Stimulated activated CD8-positive, alpha-beta memory T cell treated with anti-CD3 and anti-CD28 coated beads, Interleukin-4, amount 100 ng/mL, for 48 hours (primary cell): ENCODE results near the gene SNAP29.
A peak's percentile ranks its signal among the peaks of the same experiment; 100 is the strongest.
"Not testable (repeated sequence)": the region's sequence is repeated elsewhere in the genome, so short reads cannot be mapped to it uniquely, and the experiment has no call there.

Experiments used
- DNase-seq: peaks from one replicate; pipeline ENCODE4 v3.0.0-alpha.2; 2020

Gene SNAP29

DNA sequence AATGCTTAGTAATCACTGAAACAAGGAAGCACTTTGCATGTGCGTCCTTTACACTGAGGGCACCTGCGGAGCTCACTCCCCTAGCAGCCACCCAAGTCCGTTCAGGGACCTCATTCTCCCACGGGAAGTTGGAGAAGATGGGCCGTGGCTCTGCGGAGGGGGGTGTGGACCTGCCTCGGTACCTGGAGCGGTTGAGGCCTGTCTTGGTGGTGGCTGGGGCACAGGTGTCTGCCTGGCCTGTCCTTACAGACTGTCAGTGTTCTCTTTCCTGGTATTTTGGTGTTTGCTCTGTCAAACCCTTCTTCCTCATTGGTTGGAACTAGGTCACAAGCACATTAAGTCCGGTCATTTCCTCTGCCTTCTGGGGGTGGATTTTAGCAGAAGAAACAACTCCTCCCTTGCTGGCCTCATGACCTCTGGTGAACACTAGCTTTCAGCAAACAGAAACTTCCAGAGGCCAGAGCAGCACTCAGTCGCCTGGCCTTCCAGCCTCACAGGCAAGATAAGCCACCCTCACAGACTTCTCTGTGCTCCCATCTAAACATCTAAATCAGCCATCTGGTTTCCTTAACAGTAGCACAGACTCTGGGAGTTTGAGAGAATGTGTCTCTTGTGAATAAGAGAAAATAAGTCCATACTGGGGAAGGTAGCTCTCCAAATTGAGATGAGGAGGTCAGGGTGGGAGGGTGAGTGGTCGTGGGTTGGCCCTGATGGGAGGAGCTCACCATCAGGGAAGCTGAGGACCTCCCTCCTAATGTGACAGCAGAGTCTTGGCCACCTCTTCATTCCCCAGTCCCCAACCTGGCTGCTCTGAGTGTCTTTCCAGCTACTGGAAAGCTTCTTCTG, 8.6 kb downstream of the SNAP29 start:
- no peak for DNase-seq

DNA sequence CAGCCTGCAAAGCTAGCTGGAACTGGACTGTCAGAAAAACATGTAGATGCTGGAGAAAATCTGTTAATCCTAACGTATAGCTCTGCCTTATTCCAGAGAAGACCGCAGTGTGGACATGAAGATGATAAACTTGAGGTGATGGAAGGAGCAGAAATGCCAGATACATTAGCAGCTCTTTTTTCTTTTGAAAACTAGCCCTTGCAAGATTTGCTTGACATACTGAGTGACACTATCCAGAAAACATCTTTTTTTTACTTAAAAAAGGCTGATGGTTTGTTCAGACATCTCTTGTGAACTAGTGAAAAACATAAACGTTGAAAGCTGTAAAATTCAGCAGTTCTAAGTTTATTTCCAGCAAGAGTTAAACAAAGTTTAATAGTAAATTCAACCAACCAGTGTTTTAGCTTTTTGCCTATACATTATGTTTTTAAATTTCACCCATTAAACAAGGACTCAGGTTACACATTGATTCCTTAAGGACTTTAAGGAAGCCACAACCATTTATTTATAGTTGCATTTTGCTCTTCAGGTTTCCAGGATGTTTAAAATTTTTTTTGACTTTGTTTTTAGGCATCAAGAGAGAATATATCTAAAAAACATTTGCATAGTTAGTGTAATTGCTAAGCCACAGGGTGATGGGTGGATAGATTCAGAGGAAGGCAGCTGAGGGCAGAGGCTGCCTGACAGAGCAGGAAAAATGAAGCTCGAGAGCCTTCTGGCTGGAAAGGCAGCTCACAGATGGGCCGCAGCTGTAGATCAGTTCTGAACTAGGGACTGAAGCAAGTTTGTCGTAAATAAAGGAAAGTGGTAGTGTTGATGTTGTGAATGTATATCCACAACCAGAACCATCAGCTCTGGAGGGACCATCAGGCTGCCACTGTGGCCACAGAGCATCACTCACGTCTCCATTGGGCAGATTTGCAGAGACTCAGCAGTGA, 9.5 kb downstream of the SNAP29 start:
- no peak for DNase-seq

DNA sequence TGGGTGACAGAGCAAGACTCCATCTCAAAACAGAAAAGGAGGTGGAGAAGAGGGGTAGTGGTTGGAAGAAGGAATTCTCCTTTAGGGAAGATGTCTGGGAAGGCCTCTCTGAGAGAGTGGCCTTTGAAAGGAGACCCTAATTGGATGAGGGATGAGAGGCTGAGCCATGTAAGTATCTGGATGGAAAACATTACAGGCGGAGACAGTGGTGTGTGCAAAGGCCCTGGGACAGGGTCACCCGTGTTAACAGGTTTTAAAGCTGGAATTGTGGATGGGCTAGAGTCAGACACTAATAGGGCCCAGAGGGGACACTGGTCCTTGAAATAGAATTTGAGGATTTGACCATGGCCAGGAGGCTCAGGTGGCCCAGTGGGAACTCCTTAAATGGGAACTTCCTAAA, 10.4 kb downstream of the SNAP29 start:
- DNase-seq: no peak

DNA sequence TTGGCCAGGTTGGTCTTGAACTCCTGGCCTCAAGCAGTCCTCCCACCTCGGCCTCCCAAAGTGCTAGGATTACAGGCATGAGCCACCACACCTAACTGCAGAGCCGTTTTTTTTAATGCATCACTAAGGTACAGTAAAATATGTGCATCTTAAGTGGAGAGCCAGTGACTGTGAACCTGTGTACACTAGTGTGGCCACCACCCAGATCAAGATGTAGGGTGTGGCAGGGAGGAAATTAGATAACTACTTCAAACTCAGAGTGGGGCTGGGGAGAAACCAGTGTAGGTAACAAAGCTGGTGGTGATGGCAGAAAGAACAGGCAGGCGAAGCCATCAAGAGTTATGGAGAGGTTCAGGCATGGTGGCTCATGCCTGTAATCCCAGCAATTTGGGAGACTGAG, 14.4 kb downstream of the SNAP29 start:
- no peak for DNase-seq

DNA sequence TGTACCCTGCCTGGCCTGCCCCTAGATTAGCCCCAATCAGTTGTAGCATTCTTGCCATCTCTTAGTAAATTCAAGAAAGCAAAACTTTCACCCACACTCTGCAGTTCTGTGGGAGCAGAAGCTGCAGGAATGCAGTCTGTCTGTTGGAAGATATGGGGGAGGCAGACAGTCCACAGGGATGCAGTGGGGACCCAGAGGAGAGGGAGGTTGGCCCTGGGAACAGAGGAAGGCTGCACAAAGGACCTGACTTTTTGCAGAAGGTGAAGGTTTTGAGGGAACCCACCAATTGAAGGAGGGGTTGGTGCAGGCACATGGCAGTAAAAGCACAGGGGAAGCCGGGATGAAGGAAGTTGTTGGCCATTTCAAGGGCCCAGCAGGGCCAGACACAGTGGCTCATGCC, 16.5 kb downstream of the SNAP29 start:
- DNase-seq: no peak

DNA sequence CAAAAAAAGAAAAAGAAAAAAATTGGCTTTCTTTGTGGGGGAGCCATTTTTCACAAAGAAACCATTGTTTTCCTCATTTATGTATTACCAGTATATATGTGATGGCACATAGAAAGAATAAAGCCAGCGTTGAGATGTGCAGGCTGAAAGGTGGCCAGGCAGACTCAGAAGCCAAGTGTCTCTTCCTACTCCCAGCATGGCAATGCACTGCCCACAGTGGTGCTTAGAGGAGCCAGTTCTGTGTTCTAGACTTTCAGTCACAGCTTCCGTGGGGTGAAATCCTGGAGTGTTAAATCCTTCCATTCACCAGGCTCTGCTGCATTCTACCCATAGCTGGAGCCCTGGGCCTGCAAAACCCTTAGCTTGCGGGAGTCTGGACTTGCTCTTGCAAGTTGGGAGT, 18.9 kb downstream of the SNAP29 start:
- DNase-seq: no peak

DNA sequence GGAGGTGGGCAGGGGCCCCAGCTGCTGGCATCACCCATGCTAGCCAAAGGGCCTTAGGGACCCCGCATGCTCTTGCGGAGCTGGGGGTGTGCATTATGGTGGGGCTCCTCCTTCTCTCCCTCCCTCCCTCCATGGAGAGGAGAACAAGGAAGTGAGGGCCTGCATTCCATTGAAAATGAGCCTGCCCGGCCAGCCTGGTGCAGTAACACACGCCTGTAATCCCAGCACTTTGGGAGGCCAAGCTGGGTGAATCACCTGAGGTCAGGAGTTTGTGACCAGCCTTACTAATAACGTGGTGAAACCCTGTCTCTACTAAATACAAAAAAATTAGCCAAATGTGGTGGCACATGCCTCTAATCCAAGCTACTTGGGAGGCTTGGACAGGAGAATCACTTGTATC, 22.4 kb downstream of the SNAP29 start:
- no peak for DNase-seq

DNA sequence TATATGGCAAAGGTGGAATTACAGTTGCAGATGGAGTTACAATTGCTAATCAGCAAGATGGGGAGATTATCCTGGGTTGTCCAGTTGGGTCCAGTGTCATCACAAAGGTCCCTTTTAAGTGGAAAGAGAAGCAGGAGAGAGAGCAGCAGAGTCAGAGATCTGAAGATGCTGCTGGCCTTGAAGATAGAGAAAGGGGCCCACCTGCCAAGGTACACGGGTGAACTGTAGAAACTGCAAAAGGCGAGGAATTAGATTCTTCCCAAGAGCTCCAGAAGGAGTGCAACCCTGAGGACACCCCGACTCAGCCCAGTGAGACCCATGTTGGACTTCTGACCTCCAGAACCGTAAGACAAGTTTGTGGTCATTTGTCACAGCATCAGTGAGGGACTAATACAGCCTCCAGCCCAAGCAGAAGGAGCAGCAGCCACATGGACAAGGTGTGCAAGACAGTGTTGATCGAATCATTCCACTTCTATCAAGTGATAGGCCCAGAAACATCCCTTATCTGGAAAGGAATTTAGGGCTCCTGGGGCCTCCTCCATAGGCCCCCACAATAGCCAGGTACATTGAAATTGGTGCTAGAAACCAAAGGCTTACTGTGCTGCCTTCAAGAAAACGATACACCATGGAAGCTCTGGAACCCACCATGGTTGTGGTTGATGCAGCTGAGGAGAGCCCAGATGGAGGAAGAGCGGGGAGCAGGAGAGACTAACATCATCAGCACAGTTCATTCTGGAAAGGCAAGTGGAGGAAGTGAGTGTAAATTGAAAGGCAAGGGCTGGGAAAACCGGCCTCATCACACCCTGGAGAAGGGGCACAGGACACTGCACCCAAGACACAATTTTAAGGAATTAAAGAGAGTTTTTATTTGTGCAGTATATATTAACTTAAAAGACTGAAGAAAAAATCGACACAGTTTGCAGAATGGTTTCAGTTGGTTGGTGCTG, 23.3 kb downstream of the SNAP29 start:
- no peak for DNase-seq

DNA sequence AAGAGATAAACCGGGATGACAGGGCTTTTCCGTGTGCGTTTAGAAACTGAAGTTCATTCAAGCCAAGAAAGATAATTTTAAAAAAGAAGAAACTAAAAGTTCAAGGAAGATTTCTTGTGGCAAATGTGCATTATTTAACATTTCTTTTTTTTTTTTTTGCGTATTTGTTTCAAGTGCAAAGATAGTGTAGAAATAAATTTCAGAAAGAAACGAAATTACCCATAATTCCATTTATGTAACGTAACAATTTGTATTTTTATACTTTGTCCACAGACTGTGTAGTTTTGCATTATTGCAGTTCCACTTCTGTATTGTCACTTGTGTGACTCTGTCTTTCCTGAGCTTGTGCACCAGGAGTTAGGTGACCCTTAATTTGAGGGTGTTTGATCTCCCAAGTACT, 24.0 kb downstream of the SNAP29 start:
- DNase-seq: no peak

DNA sequence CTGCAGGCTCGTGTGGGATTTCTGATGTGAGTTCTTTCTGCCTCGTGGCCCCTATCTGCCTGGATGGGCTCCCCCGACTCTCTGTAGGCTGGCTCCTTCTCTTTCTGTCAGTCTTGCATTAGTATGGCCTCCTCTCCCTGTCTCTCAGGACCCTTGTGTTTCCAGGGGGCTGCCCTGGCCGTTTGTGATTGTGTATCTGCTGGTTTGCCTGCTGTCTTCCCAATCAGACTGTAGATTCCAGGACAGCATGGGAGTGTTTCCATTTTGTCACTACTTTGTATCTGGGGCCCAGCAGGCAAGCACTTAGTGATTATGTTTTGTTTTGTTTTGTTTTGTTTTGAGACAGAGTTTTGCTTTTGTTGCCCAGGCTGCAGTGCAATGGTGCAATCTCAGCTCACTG, 25.6 kb downstream of the SNAP29 start:
- DNase-seq: no peak

DNA sequence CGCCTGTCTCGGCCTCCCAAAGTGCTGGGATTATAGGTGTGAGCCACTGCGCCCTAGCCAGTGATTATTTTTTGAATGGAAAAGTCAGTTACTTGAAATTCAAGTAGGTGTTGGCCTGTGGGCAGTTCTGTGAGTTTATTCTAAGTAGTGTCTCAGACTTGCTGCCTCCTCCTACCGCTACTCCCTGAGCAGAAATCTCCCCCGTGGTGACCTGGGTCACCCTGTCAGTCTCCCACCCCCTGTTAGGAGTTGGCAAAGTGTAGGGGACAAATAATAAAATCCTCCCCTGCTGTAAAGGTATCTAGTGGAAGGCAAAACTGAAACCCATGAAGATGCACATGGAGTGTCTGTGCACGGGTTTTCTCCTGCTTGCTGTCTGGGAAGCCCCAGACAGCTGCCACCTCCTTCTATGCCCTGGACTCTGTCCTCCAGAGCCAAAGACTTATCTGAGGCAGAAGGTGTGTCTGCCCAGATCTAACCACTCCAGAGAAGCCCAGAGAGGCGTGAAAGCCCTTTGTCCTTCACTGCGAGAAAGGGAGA, 26.3 kb downstream of the SNAP29 start:
- no peak for DNase-seq

DNA sequence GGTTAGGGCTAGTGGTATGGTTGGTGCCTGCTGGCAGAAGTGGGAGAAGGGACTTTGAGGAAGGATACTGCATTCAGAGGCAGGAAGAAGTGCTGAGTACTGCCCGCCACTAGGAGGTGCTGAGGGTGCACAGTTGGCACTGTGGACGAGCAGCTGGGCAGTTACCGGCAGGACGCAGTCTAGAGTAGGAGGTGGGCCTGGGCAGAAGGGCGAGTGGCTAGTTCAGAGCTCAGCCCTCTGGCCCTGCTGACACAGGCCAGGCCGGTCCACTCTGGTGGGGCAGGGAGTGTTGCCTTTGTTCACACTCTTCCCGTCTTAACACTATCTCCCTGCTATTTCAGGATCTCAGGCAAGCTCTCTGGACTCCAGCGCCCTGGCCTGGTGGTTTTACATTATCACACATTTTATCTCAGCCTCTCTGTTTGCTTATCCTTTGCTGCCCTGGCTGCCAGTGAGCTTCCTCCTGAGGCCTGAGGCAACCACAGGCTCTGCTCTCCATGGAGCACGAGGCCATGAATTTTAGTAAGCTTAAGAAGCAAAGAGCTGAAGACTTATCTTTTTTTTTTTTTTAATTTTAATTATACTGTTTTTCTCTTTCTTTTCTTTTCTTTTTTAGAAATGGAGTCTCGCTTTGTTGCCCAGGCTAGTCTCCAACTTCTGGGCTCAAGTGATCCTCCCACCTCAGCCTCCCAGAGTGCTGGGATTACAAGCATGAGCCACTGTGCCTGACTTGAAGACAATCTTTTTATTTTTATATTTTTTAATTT, 26.9 kb downstream of the SNAP29 start:
- DNase-seq: peak; percentile 67

DNA sequence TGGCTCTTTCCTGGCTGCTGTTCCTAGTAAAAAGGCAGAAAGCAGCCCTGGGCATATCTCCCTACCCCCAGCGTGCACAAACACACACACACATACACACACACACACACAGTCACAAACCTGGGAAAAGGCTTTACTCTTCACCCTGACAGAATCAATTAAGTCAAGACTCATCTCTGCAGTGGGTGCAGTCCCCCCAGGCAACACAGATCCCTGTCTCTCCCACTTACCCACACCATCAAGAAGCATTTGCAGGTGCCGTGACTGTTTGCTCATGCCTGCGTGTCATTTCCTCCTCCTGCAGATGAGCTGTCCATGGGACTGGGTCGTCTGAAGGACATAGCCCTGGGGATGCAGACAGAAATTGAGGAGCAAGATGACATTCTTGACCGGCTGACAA, 28.6 kb downstream of the SNAP29 start:
- DNase-seq: no peak

DNA sequence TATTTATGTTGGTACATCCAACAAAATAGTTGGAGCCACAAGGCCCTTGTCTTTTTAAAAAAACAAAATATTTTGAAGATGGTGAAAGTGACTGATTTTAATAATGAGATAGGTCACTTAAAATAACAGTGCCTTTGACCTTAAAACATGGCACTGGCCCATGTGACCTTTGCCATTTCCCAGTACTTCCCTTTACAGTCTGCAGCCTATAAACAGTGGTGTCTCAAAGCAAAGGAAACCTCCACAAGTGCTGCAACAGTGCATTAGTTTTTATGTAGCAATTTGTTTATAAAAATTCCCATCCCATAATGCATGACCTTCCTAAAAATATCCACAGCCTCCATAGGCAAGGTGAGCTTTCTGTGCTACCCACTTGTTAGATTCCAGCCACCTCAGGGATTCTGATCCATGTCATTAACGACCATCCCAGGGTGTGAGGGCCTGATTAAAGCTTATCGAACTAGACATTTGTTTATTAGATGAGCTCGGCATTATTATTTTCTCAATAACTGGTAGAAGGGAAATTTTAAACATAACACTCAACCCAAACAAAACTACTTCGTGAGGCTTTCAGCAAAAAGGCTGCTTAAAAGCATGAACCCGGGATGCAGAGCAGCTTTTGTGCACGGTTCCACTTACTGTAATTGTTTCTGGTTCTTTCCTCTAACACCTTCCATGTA, 30.4 kb downstream of the SNAP29 start:
- DNase-seq: no peak

DNA sequence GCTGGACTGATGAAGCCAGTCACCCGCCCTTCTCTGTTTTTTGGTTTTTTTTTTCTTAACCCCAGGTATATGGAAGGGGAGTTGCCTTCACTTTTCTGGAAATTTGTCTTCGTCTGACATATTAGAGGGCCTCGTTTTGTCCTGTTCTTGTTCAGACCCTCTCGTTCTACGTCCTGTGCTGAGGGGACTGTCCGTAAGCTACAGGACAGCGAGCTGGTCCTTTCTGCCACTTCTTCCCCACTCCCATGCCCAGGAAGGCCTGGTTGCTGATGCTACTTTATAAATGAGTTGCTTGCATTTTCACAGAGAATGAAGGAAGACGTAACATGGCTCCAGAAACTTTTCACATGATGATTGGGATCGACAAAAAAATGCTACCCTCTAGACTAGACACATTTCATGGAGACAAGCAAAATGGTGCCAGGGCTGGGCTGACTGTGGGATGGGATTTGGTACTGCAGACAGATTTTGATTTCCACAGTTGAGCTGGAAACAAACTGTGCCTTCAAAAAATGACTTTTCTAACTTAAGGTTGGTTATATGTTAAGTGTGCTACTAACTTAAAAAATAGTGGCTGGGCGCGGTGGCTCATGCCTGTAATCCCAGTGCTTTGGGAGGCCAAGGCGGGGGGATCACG, 31.2 kb downstream of the SNAP29 start:
- no peak for DNase-seq

DNA sequence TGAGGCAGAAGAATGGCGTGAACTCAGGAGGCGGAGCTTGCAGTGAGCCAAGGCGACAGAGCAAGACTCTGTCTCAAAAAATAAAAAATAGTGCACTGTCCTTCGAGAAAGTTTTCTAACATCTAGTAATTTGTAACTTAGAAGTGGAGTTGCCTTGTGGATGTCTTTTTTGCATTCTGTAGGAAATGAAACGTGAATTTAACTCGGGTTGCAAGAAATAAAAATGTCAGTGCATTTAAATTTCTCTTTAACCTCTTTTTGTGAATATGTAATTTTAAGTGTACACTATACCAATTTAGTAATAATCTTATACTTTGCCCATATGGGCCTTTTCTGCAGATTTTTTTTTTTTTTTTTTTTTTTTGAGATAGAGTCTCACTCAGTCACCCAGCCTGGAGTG, 32.2 kb downstream of the SNAP29 start:
- DNase-seq: no peak

DNA sequence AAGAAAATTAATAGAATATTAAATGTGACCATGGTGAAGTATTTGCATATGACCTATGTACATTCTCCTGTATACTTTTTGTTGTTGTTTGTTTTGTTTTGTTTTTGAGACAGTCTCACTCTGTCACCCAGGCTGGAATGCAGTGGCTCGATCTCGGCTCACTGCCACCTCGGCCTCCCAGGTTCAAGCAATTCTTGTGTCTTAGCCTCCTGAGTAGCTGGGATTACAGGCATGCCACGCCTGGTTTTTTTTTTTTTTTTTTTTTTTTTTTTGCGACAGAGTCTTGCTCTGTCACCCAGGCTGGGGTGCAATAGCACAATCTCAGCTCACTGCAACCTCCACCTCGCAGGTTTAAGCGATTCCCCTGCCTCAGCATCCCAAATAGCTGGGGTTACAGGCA, 38.9 kb downstream of the SNAP29 start:
- not testable (repeated sequence) for DNase-seq

DNA sequence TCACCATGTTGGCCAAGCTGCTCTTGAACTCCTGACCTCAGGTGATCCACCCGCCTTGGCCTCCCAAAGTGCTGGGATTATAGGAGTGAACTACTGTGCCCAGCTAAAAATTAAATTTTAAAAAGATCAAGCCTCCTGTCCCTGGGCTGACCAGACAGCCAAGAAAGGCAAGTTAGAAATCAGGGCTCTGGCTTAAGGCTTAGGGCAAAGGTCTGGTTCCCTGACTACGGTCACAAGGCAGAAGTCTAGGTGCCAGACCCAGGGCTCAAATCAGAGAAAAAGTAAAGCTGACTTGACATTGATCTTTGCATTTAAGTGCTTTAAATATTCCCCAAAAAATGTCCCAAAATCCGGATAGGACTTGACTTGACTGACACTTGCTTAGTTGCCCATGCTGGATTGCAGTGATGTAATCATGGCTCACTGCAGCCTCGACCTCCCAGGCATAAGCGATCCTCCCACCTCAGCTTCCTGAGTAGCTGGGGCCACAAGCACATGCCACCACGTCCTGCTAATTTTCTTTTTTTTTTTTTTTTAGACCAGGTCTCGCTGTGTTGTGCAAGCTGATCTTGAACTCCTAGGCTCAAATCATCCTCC, 41.1 kb downstream of the SNAP29 start:
- no peak for DNase-seq

DNA sequence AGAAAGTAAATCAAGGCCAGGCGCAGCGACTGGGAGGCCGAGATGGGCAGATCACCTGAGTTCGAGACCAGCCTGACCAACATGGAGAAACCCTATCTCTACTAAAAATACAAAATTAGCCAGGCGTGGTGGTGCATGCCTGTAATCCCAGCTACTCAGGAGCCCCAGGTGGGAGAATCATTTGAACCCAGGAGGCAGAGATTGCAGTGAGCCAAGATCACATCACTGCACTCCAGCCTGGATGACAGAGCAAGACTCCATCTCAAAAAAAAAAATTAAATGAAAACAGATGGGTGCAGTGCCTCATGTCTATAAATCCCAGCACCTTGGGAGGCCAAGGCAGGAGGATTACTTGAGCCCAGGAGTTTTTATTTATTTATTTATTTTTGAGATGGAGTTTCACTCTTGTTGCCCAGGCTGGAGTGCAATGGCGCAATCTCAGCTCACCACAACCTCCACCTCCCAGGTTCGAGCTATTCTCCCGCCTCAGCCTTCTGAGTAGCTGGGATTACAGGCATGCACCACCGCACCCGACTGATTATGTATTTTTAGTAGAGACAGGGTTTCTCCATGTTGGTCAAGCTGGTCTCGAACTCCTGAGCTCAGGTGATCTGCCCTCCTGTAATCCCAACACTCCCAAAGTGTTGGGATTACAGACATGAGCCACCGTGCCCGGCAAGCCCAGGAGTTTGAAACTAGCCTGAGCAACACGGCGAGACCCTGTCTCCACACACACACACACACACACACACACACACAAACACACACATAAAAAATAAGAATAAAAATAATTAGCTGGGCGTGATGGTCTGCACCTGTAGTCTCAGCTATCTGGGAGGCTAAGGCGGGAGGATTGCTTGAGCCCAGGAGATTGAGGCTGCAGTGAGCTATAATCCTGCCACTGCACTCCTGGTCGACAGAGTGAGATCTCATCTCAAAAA, 42.6 kb downstream of the SNAP29 start:
- not testable (repeated sequence) for DNase-seq
